RPMI8226 (cell line): ENCODE data around the gene TCN2.
"Not testable (repeated sequence)": the region's sequence is repeated elsewhere in the genome, so short reads cannot be mapped to it uniquely, and the experiment has no call there.

Experiments
- DNase-seq: peaks from one replicate; pipeline ENCODE4 v3.0.0-alpha.2; 2015

The TCN2 gene

DNA sequence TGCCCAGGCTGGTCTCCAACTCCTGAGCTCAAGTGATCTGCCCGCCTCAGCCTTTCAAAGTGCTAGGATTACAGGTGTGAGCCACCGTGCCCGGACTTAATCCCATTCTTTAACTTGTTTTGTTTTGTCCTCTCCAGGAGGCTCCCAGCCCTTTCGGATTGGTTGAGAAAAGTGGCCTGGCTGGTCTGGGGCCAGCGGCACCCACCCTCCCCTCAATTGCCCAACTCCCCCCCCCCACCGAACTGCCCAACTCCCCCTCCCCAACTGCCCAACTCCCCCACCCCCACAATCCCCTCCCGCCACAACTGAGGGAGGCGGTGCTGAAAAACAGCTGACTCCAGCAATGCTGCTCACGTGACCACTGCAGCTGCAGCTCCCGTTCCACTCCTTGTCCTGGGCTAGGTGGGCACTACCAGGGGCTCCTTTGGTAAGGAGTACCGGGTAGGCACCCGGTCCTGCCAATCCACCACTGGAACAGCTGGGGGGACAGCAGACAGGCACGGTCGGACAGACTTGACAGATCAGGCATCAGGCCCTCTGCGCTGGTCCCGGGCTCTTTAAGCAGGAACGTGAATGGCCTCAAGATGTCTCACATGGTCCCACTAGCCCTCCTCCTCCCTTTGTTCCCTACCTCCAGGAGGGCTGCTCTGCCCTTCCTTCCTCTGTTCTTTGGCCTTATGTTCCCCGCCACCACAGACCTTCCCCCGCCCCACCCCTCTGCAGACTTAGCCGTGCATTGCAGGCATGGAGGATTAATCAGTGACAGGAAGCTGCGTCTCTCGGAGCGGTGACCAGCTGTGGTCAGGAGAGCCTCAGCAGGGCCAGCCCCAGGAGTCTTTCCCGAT is at the start of gene TCN2:
Gene TCN2, plus strand, starts transcription at position 720 of the 845 bp plus-strand sequence. CDS start 158 bp downstream, outside the sequence.
- peak; percentile 75 for DNase-seq

GRCh38 chr22:30557243-30557642 is 49.7 kb upstream of the TCN2 start:
- no peak for DNase-seq

DNA sequence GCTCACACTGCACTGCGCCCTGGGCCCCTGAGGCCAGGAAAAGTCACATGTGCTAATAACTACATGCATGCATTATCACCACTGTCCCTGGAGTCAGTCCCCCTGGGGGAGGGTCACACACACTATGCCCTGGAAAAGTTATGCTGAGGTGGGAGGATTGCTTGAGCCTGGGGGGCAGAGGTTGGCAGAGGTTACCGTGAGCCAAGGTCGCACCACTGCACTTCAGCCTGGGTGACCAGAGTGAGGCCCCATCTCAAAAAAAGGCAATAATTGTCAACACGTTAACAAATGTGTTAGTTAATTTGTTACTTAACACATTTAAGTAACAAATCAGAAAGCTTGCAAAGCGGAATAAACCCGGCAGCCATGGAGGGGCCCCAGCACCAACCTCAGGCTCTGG is 47.1 kb upstream of the TCN2 start:
- no peak for DNase-seq

DNA sequence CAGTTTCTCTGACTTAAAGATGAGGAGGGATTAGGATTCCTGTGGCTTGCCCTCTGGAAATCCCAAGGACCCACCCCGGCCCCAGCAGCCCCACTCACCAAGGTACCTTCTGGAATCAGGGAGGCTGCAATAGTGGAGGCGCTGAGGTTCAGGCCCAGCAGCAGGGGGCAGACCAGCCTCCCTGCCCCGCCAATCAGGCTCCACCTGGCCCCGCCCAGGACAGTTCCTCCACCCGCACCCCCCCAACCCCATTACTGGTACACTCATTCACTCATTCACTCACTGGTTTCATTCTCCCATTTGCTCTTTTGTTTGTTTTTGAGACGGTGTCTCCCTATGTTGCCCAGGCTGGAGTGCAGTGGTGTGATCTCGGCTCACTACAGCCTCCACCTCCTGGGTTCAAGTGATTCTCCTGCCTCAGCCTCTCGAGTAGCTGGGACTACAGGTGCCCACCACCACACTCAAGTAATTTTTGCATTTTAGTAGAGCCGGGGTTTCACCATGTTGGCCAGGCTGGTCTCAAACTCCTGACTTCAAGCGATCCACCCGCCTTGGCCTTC is 46.3 kb upstream of the TCN2 start:
- DNase-seq: peak; percentile 29

- no peak for DNase-seq
Measured at GRCh38 chr22:30561402-30562189, 45.4 kb upstream of the TCN2 start.

GRCh38 chr22:30562366-30562765 is 44.6 kb upstream of the TCN2 start:
- DNase-seq: no peak

DNA sequence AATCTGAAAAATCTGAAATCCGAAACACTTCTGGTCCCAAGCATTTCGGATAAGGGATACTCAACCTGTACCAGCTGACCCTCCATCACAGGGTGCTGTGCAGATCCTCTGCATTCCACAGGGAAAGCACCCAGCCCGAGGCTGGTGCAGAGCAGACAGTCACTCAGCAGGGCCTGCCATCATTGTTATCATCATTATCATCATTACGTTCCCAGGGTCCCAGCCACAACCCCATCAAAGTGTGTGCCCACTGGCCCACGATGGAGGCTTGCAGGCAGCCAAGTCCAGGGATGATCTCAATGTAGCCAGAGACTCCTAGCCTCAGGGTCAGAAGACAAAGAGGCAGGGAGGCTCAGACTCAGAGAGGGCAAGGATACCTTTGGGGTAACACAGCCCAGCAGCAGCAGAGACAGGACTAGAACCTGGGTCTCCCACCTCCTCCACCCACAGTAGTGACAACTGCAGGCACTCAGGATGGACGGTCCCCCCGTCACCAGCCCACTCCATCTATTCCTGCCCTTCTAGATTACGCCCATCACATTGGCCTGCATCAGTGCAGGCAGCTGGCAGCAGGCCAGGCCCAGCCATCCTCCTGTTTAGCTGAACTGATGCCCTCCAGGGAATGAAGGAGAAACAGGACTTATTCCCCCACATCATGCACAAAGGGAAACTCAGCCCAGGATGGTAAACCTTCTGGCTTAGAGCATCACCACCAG is 42.8 kb upstream of the TCN2 start:
- no peak for DNase-seq

- DNase-seq: no peak
Measured at GRCh38 chr22:30564761-30565119, 42.2 kb upstream of the TCN2 start.

DNA sequence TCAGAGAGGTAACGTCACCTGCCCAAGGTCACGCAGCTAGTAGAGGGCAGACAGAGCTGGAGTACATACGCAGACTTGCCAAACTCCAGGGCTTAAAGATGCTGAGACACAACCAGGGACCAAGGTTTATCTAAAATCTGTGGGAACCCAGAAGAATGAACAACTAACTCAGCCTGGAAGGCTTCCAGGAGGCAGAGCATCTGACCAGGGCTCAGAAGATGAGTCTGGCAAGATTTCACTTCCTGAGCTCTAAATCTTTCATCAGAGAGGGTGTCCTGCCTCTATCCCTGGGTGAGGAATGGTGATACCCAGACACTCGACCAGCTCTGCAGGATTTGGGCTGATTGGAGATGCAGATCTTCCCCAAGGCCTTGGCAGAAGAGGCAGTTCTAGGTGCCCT is 41.6 kb upstream of the TCN2 start:
- DNase-seq: no peak

DNA sequence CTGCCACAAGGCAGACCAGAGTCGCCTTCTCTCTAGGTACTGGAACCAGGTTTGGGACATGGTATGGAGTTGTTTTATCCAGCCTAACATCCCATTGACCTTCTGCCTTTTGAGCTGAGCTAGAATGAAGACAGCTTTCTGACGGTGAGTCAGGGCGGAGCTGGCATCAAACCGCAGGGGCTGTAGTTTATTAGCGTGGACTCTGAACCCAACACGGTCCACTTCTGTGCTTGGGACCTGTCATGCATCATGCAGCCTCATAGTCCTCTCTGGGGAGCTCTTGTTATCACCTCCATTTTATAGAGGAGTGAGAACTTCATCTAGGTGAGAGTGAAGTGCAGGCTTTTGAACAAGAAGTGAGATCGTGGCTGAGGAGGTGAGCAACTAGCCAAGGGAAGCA is 40.8 kb upstream of the TCN2 start:
- DNase-seq: no peak

DNA sequence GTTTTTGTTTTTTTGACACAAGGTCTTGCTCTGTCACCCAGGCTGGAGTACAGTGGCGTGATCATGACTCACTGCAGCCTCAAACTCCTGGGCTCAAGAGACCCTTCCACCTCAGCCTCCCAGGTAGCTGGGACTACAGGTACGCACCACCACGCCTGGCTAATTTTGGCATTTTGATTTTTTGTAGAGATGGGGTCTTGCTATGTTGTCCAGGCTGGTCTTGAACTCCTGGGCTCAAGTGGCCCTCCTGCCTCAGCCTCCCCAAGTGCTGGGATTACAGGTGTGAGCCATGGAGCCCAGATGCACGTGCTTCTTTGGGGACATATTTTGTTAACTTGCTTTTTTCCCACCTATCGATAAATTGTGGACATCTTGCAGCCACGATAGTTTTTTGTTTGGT is 39.7 kb upstream of the TCN2 start:
- not testable (repeated sequence) for DNase-seq

DNA sequence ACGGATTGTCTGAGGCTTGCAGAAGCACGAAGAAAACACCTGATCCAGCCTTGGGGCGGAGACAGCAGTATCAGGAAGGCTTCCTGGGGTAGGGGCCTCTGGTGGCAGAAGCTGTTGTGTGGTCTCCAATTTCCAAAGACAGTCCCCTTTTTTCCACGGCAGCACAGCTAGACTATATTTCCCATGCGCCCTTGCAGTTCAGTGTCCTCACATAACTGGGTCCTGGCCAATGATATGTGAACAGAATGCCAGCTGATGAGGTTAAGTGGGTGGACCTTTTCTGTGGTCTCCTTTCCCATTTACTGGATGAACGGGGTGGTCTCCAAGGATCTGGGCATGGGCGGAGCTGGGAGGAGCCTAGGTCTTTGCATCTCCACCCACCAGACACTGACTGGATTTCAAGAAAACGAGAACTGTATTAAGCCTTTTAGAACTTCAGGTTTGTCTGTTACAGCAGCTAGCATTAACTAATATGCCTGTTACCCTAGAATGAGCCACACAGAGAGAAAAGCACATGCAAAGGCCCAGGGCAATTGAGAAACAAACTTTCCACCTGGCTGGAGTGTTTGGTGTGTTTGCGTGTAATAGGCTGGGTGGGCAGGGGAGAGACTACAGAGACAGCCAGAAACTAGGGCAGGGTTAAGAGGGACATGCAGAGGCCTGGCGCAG is 38.7 kb upstream of the TCN2 start:
- DNase-seq: no peak

GRCh38 chr22:30569674-30570202 is 37.2 kb upstream of the TCN2 start:
- no peak for DNase-seq

GRCh38 chr22:30572210-30572609 is 34.8 kb upstream of the TCN2 start:
- no peak for DNase-seq

DNA sequence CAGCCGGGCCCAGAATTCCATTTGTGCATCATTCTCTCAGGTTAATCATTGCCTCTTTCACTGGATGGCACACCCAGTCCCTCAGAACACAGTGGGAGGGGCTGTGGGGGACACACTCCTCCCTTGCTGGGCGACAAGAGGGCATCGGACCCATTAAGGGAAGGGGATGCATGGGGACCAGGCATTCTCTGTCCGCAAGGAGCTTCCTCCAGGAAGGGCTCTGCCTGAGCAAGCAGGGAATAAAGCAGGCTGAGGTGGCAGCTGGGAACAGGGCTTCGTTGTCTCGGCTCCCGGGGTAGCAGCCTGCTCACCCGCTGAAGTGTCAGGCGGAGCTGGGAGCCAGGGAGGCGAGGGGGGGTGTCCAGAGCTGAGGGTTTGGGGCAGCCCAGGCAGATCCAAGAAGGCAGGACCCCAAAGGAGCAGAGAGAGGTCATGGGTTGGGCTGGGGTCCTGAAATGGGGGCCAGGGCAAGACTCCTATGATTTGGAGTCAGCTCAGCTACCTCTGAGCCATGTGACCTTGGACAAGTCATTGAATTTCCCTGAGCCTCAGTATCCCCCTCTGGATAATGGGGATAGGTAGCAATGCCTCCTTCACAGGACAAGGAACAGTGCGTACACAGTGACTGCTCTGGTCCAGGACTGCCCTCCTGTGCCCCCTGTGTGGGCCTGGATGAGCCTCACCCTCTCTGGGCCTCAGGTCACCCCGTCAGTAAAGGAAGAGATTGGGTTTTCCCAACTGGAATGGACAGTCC is 34.0 kb upstream of the TCN2 start:
- no peak for DNase-seq

DNA sequence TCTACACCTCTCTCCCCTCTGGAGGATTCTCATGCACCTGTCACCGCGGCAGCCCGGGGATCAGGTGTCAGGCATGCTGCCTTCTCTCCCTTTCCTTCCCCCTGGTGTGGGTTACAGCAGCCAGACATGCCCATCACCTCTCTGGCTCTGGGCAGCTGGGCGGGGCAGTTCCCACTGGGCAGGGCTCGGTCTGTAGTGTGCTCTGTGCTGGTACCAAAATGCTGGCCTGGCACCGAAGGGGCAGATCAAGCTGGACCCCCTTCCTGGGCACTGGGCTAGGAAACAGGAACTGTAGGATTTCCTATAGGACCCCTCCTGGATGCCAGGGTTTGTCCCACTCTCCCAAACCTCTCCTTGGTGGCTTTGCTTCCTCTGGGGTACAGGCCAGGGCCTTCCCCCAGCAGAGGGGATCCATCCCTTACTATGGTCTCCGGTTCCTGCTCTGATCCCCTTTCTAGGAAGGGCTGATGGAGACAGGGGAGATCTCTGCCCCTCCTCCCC is 33.3 kb upstream of the TCN2 start:
- DNase-seq: no peak

- no peak for DNase-seq
Measured at GRCh38 chr22:30574095-30574981, 32.6 kb upstream of the TCN2 start, which contains the start of gene GAL3ST1. Gene GAL3ST1 (minus strand): TSS chr22:30574665. CDS start chr22:30557392, 17,273 bp downstream.

- no peak for DNase-seq
Measured at GRCh38 chr22:30574997-30575671, 31.8 kb upstream of the TCN2 start.

GRCh38 chr22:30575859-30576258 is 31.1 kb upstream of the TCN2 start:
- DNase-seq: no peak

DNA sequence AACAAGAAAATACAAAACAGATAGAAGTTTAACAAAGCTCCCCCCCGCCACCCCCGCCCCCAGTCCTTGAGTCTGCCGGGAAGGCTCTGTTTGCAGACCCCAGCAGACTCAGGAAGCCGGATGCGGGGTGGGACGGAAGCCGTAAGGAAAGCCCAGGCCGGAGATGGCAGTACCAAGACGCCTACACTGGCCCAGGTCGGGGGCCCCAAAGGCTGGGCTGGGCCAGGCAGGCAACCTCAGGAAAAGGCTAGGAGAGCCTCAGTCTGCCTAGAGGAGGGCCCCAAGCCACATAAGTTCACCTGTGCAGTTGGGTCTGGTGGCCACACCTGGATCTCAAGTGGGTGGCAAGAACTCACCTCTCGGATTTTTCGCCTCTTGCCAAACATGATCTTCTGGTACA is 28.5 kb upstream of the TCN2 start:
- DNase-seq: no peak
